Type B pancreatic cell (in vitro differentiated cells): ENCODE measurements around the gene EHMT1. TPM values are rescaled to one million over a fixed set of nuclear protein-coding genes. Genes with fewer than 3 reads are reported as not detected.
A peak's percentile ranks its signal among the peaks of the same experiment; 100 is the strongest.

Experiments
- DNase-seq: peaks from one replicate; pipeline ENCODE4 v3.0.0; 2021; ENCODE audit warnings: mixed read lengths; ENCODE audit not compliant: unreplicated experiment; ENCODE audit errors: extremely low spot score
- H3K27ac Mint-ChIP-seq: 2 replicates; pipeline ENCODE4 v1.8.0; 2021; ENCODE audit warnings: mild to moderate bottlenecking, mixed read lengths
- H3K27me3 Mint-ChIP-seq: 2 replicates; pipeline ENCODE4 v1.8.0; 2021; ENCODE audit warnings: mixed read lengths
- H3K36me3 Mint-ChIP-seq: 2 replicates; pipeline ENCODE4 v1.8.0; 2021; ENCODE audit warnings: mixed read lengths
- H3K4me1 Mint-ChIP-seq: one replicate; pipeline ENCODE4 v1.8.0; 2021; ENCODE audit warnings: mixed read lengths; ENCODE audit not compliant: unreplicated experiment
- H3K4me3 Mint-ChIP-seq: 2 replicates; pipeline ENCODE4 v1.8.0; 2021; ENCODE audit warnings: mild to moderate bottlenecking, mixed read lengths
- H3K9me3 Mint-ChIP-seq: 2 replicates; pipeline ENCODE4 v1.8.0; 2021; ENCODE audit warnings: mixed read lengths
- total RNA-seq: library from RNA; stranded (reverse); gene quantifications from 2 replicates; pipeline ENCODE4 v1.2.1, GENCODE V29; 2021; ENCODE audit warnings: low replicate concordance
- TF ChIP-seq, protein P1 (sequence below): fragments of 200-600 bp; sonication (generic); conservative IDR thresholded peaks from 2 replicates; pipeline ENCODE4 v1.5.0; 2021; ENCODE audit warnings: antibody characterized with exemption, mild to moderate bottlenecking

Gene EHMT1
- total RNA-seq, 1 donor from 2014 or later = 111 TPM

DNA sequence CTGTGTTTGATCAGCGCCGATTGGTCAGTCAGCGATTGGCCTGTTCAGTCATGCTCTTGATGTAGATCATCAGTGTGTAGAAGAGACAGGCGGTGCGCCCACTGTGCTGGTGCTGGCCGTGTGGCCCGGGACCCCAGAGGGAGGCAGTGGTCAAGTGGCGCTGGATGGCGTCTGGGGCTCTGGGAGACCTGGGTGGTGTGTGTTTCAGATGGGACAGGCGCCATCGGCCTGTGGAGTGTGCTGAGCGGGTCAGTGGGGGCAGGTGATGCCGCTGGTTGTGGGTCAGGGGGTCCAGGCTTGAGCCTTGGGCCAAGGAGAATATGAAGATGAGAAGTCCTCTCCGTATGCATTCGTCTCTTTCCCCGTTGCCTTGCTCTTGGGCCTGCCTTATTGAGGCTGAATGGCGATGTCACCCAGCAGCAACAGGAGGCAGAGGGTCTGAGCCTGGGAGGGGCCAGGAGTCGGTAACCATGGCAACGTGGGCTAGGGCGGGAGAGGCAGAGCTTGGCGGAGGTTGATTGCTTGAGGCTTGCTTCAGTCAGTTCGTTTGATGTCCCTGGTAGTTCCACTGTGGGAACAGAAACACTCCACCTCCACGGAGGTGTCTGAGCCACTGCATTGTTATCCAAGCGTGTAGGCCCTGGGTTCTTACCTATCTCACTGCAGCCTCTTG is 141.0 kb downstream of the EHMT1 start:
- Mint-ChIP-seq H3K9me3 (peaks cover 7% of the 10 kb centered on the region), H3K4me3 (no peak overlapping the region), H3K4me1 (peaks cover 5% of the 10 kb centered on the region), H3K27me3 (no peaks in the 10 kb centered on the region), H3K27ac (no peak overlapping the region), H3K36me3 (peaks cover 62% of the 10 kb centered on the region)
- no peak for DNase-seq
- TF ChIP-seq, protein P1, sequence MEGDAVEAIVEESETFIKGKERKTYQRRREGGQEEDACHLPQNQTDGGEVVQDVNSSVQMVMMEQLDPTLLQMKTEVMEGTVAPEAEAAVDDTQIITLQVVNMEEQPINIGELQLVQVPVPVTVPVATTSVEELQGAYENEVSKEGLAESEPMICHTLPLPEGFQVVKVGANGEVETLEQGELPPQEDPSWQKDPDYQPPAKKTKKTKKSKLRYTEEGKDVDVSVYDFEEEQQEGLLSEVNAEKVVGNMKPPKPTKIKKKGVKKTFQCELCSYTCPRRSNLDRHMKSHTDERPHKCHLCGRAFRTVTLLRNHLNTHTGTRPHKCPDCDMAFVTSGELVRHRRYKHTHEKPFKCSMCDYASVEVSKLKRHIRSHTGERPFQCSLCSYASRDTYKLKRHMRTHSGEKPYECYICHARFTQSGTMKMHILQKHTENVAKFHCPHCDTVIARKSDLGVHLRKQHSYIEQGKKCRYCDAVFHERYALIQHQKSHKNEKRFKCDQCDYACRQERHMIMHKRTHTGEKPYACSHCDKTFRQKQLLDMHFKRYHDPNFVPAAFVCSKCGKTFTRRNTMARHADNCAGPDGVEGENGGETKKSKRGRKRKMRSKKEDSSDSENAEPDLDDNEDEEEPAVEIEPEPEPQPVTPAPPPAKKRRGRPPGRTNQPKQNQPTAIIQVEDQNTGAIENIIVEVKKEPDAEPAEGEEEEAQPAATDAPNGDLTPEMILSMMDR = no peak

DNA sequence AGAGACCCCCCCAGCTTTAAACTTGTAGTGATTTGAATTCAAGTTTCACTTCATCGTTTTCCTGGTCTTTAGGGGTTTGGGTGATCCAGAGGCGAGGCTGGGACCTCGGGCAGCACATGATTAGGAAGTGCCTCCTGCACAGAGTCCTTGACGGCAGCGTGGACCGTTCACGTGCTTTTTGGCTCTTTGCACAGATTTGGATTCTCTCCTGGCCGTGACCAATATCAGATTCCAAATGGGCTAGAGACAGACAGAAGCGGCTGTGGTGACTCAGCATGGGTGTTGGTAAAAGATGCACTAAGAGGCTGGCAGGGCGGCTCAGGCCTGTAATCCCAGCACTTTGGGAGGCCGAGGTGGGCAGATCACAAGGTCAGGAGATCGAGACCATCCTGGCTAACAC is 141.6 kb downstream of the EHMT1 start:
- H3K4me1 Mint-ChIP-seq = peaks cover 5% of the 10 kb centered on the region
- H3K4me3 Mint-ChIP-seq = no peak overlapping the region
- H3K36me3 Mint-ChIP-seq = peaks cover 56% of the 10 kb centered on the region
- TF ChIP-seq, protein P1 = no peak
- peaks cover 3% of the 10 kb centered on the region for H3K9me3 Mint-ChIP-seq
- no peak for DNase-seq
- no peaks in the 10 kb centered on the region for H3K27me3 Mint-ChIP-seq
- no peak overlapping the region for H3K27ac Mint-ChIP-seq

DNA sequence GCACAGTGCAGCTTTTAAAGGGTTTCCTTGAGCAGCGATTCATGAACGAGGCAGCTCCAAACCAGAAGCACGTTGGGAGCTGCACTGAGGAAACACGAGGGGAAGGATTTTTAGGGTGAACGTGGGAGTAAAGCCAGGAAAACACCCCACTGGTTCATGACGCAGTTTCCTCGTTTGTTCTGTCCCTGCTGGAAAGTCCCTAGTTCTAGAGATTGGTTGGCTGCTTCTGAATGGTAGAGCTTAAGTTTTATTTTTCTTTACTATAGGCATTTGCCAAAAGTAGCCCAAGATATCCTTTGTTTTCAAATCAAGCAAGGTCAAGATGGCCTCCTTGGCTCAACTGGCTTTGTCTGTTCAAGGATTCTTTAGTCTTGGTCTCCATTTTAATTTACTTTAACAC is 142.2 kb downstream of the EHMT1 start:
- no peaks in the 10 kb centered on the region for H3K27me3 Mint-ChIP-seq
- no peaks in the 10 kb centered on the region for H3K9me3 Mint-ChIP-seq
- peaks cover 53% of the 10 kb centered on the region for H3K36me3 Mint-ChIP-seq
- no peak overlapping the region for H3K27ac Mint-ChIP-seq
- DNase-seq = no peak
- peaks cover 5% of the 10 kb centered on the region for H3K4me1 Mint-ChIP-seq
- H3K4me3 Mint-ChIP-seq = no peak overlapping the region
- TF ChIP-seq, protein P1 = no peak

DNA sequence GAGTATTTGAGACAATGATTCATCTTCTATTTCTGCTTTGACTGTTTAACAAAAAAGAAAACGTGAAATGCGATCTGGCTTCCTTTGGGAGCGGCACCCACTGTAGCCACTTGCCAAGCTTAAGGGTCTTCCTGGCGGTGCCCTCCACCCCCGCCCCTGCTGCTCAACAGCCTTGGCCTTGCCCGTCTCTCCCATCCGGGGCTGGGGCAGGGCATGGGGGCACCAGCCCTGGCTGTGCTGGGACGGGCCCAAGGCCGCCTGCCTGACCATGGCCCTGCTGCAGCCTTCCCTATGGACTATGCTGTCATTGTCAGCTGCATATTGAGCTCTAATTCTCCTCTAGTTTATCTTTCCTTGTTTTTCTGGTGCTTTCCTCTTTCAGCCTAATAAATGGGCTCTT is 143.0 kb downstream of the EHMT1 start:
- H3K36me3 Mint-ChIP-seq = peaks cover 45% of the 10 kb centered on the region

DNA sequence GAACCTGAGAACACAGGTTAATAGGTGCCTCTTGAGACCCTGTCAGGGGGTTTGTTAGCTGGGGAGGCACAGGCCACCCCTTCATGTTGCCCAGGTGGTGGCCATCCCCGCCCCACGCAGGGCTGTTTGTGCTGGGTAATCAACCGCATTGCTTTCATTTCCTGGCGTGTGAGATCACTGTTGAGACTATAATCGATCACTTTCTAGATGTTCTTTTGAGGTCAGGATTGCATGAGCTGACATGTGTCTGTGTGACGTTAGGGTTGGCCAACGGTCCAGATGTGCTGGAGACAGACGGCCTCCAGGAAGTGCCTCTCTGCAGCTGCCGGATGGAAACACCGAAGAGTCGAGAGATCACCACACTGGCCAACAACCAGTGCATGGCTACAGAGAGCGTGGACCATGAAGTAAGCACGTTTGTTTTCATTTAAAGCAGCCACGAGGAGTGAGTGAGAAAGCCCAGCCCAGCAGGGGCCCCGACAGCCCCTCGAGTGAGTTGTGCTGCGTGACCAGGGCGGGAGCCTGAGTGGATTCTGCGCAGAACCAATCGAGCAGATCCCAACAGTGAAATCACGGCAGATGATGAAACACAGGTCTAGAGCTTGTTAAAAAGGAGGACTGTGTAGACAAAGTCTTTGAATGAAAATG is 143.7 kb downstream of the EHMT1 start:
- Mint-ChIP-seq H3K4me1 (peaks cover 5% of the 10 kb centered on the region), H3K27ac (peak overlapping the region; percentile 85), H3K36me3 (peaks cover 44% of the 10 kb centered on the region), H3K4me3 (no peak overlapping the region), H3K9me3 (no peaks in the 10 kb centered on the region), H3K27me3 (no peaks in the 10 kb centered on the region)
- TF ChIP-seq, protein P1 = no peak
- no peak for DNase-seq

More for the DNA sequence above, 143.0 kb downstream of the EHMT1 start:
- H3K27ac Mint-ChIP-seq = peak overlapping the region; percentile 85
- no peak for DNase-seq
- TF ChIP-seq, protein P1 = no peak
- H3K4me1 Mint-ChIP-seq = peaks cover 5% of the 10 kb centered on the region
- H3K4me3 Mint-ChIP-seq = no peak overlapping the region
- no peaks in the 10 kb centered on the region for H3K27me3 Mint-ChIP-seq
- no peaks in the 10 kb centered on the region for H3K9me3 Mint-ChIP-seq
